Measurements from ENCODE around the gene CLEC10A.
A peak's percentile ranks its signal among the peaks of the same experiment; 100 is the strongest.

The CLEC10A gene

DNA sequence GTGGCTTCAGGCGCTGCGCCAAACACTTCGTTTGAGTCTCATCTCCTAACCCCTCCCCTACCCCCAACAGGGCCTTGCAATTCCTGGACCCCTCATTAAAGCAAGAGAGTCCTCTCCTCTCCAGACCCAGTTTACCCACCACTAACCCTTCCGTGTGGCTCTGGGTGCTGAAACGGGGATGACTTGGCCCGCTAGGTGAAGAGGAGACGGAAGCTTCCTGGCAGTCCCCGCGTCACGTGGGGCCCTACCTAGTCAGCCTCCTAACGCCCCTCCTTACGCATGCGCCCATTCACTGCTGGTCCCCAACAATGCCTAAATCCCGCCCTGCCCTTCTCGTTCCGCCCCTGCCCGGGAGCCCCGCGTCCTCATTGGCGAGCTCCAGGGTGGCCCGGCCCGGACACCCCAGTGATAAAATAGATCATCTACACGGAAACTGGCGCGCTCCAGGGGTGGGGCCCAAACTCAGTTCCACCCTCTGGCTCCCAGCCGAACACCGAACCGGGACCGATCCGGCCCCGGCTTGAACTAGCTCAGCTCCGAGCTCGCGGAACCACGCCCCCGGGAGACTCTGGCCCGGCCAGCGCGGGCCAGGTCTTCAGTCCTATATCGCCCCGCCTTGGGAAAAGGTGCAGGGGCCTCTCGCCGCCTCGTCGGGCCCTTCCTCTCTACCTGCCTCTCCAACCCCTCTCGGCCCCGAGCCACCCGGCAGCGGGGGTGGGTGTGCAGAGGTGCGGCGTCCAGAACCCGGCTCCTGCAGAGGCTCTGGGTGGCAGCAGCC is 44.3 kb downstream of the CLEC10A start, which contains the start of gene SLC16A13:
TSS of gene SLC16A13 (plus strand) at position 425 of the 778 bp plus-strand sequence. CDS start 368 bp downstream, outside the sequence.
- peak; percentile 95 to 99 (median 98) for DNase-seq

DNA sequence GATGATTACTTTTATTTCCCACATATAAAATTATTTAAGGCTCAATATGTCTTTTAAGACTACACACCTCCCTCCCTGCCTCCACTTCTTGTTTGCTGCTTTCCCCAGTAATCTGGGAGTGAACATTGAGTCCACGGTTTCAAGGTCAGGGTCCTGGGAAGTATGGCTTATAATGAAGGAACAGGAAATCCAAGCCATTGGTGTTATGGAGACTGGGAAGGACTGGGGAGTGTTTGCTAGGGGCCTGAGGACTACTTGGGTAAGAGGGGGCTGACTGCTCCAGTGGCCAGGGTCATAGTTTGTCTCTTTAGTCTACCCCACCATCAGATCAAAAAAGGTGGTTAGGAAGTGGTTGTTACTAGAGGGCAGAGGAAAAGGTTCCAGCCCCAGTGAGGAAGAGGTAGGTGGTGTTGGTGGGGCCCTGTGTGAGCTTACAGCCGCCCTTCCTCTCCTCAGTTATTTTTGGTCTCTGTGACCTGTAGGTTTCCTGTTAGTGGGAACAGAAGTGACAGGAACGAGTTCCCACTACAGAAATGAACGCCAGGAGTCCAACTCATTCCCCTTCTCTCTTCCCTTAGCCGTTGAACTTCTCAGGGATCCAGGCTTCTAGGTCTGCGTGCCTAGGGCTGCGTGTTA is 45.0 kb downstream of the CLEC10A start:
- DNase-seq: peak in 2 of 5 experiments; percentile 67 to 88

DNA sequence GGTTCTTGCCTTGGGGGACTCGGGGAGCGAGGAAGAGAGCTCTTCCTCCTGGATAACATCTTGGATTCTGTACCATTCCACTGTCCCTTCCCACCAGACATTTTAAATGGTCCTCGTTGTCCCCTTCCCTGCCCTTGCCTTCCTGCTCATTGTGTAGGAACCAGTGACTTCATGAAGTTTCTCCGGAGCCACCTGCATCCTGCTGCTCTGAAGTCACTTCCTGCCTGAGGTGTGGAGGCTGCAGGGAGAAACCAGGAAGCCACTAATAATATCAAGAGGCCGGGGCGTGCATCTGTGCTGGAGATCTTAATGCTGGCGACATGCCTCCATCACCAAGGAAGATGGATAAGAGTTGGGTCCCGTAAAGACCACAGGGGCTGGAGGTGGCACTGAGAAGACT is 50.4 kb downstream of the CLEC10A start:
- DNase-seq: peak in 2 of 5 experiments; percentile 37 to 82

DNA sequence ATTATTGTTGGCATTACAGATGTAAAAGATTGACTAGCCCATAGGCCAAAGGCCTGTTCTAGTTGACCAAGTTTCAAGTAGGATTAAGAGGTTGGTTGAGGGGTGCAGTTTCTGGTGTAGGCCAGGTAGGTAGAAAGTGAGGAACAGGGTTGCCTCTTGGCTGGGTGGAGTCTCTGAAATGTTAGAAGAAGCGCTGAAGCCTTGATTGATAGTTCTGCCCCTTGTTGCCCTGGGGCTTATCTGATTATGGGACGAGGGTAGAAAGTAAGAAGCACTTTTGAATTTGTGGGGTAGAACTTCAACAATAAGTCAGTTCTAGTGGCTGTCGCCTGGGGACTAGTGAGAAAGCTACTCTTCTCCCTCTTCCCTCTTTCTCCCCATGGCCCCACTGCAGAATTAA is 51.0 kb downstream of the CLEC10A start:
- no peak for DNase-seq

DNA sequence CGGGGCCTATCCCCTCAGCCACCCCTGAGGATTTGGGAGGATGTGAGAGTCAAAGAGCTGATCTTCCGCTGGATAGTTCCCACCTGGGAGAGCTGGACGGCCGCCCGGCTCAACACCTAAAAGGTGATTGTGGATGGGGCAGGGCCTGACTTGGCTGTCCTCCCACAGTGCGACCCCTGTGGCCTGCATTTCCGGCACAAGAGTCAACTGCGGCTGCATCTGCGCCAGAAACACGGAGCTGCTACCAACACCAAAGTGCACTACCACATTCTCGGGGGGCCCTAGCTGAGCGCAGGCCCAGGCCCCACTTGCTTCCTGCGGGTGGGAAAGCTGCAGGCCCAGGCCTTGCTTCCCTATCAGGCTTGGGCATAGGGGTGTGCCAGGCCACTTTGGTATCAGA is 52.7 kb downstream of the CLEC10A start:
- DNase-seq: no peak

DNA sequence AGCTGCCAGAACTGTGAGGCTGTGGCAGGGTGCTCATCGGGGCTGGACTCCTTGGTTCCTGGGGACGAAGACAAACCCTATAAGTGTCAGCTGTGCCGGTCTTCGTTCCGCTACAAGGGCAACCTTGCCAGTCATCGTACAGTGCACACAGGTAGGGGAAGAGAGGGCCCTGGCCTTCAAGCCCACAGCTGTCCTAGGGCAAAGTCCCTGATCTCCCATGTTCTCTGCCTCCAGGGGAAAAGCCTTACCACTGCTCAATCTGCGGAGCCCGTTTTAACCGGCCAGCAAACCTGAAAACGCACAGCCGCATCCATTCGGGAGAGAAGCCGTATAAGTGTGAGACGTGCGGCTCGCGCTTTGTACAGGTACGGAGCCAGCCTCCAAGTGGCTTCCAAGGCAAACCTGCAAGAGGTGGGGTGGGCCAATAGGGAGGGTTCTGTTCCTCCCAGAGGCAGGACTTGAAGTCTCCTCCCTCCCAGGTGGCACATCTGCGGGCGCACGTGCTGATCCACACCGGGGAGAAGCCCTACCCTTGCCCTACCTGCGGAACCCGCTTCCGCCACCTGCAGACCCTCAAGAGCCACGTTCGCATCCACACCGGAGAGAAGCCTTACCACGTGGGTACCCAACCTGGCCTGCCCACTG is 53.5 kb downstream of the CLEC10A start:
- no peak for DNase-seq

DNA sequence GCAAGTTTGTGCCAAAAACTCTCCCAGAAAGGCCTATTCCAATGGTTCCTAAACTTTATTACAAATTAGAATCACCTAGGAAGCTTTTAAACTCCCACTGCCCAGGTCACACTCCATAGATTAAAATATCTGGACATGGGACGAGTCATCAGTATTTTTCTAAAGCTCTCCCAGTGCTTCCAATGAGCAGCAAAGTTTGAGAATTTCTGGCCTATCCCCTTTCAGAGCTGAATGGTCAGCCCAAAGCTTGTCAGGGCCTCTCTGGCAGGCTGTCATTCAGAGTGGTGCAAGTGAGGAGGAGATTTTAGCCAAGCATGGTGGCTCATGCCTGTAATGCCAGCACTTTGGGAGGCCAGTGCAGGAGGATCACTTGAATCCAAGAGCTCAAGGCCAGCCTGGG is 54.8 kb downstream of the CLEC10A start:
- DNase-seq: no peak
